ENCODE data around the gene MGMT.

MGMT gene

GRCh38 chr10:129521161-129522025, 54.4 kb downstream of the MGMT start:
- DNase-seq, result no peak

GRCh38 chr10:129522041-129522585, 55.1 kb downstream of the MGMT start:
- DNase-seq, result no peak

- no peak for DNase-seq
Observed at GRCh38 chr10:129523031-129523722, 56.1 kb downstream of the MGMT start.

GRCh38 chr10:129523723-129524316, 56.8 kb downstream of the MGMT start:
- no peak for DNase-seq

- no peak for DNase-seq
Observed at GRCh38 chr10:129524936-129525335, 57.9 kb downstream of the MGMT start.

- DNase-seq, result no peak
Observed at GRCh38 chr10:129525401-129525801, 58.4 kb downstream of the MGMT start.

GRCh38 chr10:129526943-129527342, 59.9 kb downstream of the MGMT start:
- no peak for DNase-seq

GRCh38 chr10:129528376-129528978, 61.4 kb downstream of the MGMT start:
- no peak for DNase-seq

- DNase-seq, result no peak
Observed at GRCh38 chr10:129530581-129530980, 63.5 kb downstream of the MGMT start.

- DNase-seq, result no peak
Observed at GRCh38 chr10:129531195-129531968, 64.3 kb downstream of the MGMT start.

GRCh38 chr10:129531969-129532660, 65.1 kb downstream of the MGMT start:
- no peak for DNase-seq

- DNase-seq, result no peak
Observed at GRCh38 chr10:129532838-129533237, 65.8 kb downstream of the MGMT start.

GRCh38 chr10:129533281-129533680, 66.2 kb downstream of the MGMT start:
- no peak for DNase-seq

- no peak for DNase-seq
Observed at GRCh38 chr10:129534826-129535225, 67.8 kb downstream of the MGMT start.

- no peak for DNase-seq
Observed at GRCh38 chr10:129536336-129536735, 69.3 kb downstream of the MGMT start.

GRCh38 chr10:129537151-129537550, 70.1 kb downstream of the MGMT start:
- no peak for DNase-seq

GRCh38 chr10:129538236-129538635, 71.2 kb downstream of the MGMT start:
- no peak for DNase-seq

GRCh38 chr10:129541200-129541599, 74.2 kb downstream of the MGMT start:
- DNase-seq, result no peak

- DNase-seq, result no peak
Observed at GRCh38 chr10:129541748-129542487, 74.9 kb downstream of the MGMT start.

- no peak for DNase-seq
Observed at GRCh38 chr10:129542589-129542988, 75.5 kb downstream of the MGMT start.
